Gastrocnemius medialis (tissue), 4 donors: Measurements from ENCODE around the gene SLC12A3. TPM values are rescaled to one million over a fixed set of nuclear protein-coding genes. Genes with fewer than 3 reads are reported as not detected.

Experiments
- ATAC-seq, 2 donors: fragments of 150-250 bp; one replicate each; pipeline ENCODE4 v1.9.1; 2016
- DNase-seq, 2 donors: peaks; one replicate each; pipeline ENCODE4 v3.0.0-alpha.2; 2019
- H3K27ac ChIP-seq, 4 donors: fragments of 200-600 bp; sonication (generic); 1 replicate in 1 of 4; 2 replicates in 3 of 4; pipeline ENCODE4 v1.5.1; 2016 to 2018; ENCODE audit warnings: mild to moderate bottlenecking in 2 of 4, moderate library complexity in 1 of 4
- H3K27me3 ChIP-seq, 3 donors: fragments of 200-600 bp; sonication (generic) in 2 of 3; 1 replicate in 1 of 3; 2 replicates in 2 of 3; pipeline versions ENCODE4 v1.5.1 to v1.6.0; 2016 to 2019; ENCODE audit warnings: mild to moderate bottlenecking in 1 of 3, moderate library complexity in 1 of 3
- H3K36me3 ChIP-seq, 2 donors: fragments of 200-600 bp; sonication (generic) in 1 of 2; one replicate each; pipeline ENCODE4 v1.5.1; 2017 to 2018
- H3K4me1 ChIP-seq, 2 donors: fragments of 200-600 bp; sonication (generic) in 1 of 2; one replicate each; pipeline ENCODE4 v1.5.1; 2016 to 2017; ENCODE audit warnings: mild to moderate bottlenecking in 2 of 2
- H3K4me3 ChIP-seq, 4 donors: fragments of 200-600 bp; sonication (generic) in 3 of 4; 1 replicate in 1 of 4; 2 replicates in 3 of 4; pipeline ENCODE4 v1.5.1; 2016 to 2019; ENCODE audit warnings: mild to moderate bottlenecking in 2 of 4
- H3K9me3 ChIP-seq, 3 donors: fragments of 200-600 bp; sonication (generic) in 2 of 3; 1 replicate in 1 of 3; 2 replicates in 2 of 3; pipeline ENCODE4 v1.5.1; 2016 to 2019
- POLR2A ChIP-seq, 2 donors: fragments of 450-650 bp; IDR thresholded peaks; one replicate each; pipeline ENCODE4 v1.6.1; 2017; ENCODE audit warnings: antibody characterized with exemption in 2 of 2, mild to moderate bottlenecking in 2 of 2, moderate library complexity in 2 of 2
- in situ Hi-C, 4 donors: fragments of 200-750 bp; cut with MboI; loops; one replicate each; pipeline versions ENCODE4 v1.15.0 to v1.8.0; 2017; ENCODE audit warnings: low sequenced_read_pairs in 4 of 4
- intact Hi-C: fragments of 100-400 bp; cut with DNase I; formaldehyde crosslinking; loops from one replicate; pipeline ENCODE4 v1.15.1; 2023; ENCODE audit warnings: low total_unique reads
- total RNA-seq, 4 donors: library from RNA; depleted of rRNA; stranded (reverse); fragments of >200 nt; gene quantifications; one replicate each; pipeline versions ENCODE4 v1.1.0 to v1.2.3, GENCODE V29; 2016
- TF ChIP-seq, protein P1 (sequence below), 5 experiments: fragments of 450-650 bp in 3 of 5; fragments of 200-600 bp in 2 of 5; sonication (generic) in 2 of 5; IDR thresholded peaks in 4 of 5; conservative IDR thresholded peaks in 1 of 5; 1 replicate in 4 of 5; 2 replicates in 1 of 5; pipeline ENCODE4 v1.5.1; 2016 to 2019; ENCODE audit warnings: antibody characterized with exemption in 5 of 5, mild to moderate bottlenecking in 3 of 5, moderate library complexity in 3 of 5

The SLC12A3 gene
- total RNA-seq, 4 donors from 2014 or later, result not detected

DNA sequence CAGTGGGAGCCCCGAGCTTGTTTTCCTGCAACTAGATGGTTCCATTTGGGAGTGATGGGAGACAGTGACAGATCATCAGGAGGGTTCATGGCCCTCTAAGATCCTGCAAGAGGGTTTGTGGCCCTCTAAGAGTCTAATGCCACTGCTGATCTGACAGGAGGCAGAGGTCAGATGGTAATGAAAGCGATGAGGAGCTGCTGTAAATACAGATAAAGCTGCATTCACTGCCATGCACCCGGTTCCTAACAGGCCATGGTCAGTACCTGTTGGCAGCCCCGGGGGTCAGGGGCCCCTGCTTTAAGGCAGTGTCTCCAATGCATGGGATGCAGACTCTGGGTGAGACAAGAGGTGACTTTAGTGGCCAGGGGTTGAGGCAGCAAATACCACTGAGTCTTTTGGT, 30.8 kb downstream of the SLC12A3 start:
- intact Hi-C loops, result no loop called here
- TF ChIP-seq POLR2A (IDR thresholded peaks at IDR 0.05), result no peak
- TF ChIP-seq, protein P1, sequence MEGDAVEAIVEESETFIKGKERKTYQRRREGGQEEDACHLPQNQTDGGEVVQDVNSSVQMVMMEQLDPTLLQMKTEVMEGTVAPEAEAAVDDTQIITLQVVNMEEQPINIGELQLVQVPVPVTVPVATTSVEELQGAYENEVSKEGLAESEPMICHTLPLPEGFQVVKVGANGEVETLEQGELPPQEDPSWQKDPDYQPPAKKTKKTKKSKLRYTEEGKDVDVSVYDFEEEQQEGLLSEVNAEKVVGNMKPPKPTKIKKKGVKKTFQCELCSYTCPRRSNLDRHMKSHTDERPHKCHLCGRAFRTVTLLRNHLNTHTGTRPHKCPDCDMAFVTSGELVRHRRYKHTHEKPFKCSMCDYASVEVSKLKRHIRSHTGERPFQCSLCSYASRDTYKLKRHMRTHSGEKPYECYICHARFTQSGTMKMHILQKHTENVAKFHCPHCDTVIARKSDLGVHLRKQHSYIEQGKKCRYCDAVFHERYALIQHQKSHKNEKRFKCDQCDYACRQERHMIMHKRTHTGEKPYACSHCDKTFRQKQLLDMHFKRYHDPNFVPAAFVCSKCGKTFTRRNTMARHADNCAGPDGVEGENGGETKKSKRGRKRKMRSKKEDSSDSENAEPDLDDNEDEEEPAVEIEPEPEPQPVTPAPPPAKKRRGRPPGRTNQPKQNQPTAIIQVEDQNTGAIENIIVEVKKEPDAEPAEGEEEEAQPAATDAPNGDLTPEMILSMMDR (IDR thresholded peaks at IDR 0.05 in 4 of 5, conservative IDR thresholded peaks at IDR 0.05 in 1 of 5), result no peak
- Histone ChIP-seq H3K9me3 (no peaks in the 10 kb centered on the region), H3K27ac (no peak overlapping the region), H3K4me3 (no peak overlapping the region), H3K27me3 (no peaks in the 10 kb centered on the region), H3K36me3 (no peaks in the 10 kb centered on the region), H3K4me1 (no peaks in the 10 kb centered on the region)
- DNase-seq, result no peak
- in situ Hi-C loops, result no loop called here
- no peak for ATAC-seq

DNA sequence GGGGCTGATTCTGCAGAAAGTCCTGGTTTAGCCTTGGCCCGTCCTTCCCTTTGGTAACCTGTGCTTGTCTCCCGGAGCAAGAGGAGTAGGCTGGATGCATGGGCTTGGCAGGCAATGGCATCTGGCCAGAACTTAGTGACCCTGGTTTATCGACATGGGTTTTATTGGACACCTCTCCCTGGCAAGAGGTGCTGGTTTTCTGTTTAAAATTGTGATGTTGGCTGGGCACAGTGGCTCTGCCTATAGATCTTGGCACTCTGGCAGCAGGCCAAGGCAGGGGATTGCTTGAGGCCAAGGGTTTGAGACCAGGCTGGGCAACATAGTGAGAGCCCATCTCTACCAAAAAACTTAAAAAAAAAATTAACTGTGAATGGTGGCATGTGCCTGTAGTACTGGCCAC, 31.2 kb downstream of the SLC12A3 start:
- intact Hi-C loops, result no loop called here
- H3K36me3 ChIP-seq, result no peaks in the 10 kb centered on the region
- no peak for DNase-seq
- no peak for TF ChIP-seq POLR2A (IDR thresholded peaks at IDR 0.05)
- TF ChIP-seq, protein P1 (IDR thresholded peaks at IDR 0.05 in 4 of 5, conservative IDR thresholded peaks at IDR 0.05 in 1 of 5), result no peak
- no peak for ATAC-seq
- no peak overlapping the region for H3K4me3 ChIP-seq
- H3K9me3 ChIP-seq, result no peaks in the 10 kb centered on the region
- in situ Hi-C loops, result no loop called here
- H3K4me1 ChIP-seq, result no peaks in the 10 kb centered on the region
- H3K27ac ChIP-seq, result no peak overlapping the region
- no peaks in the 10 kb centered on the region for H3K27me3 ChIP-seq

DNA sequence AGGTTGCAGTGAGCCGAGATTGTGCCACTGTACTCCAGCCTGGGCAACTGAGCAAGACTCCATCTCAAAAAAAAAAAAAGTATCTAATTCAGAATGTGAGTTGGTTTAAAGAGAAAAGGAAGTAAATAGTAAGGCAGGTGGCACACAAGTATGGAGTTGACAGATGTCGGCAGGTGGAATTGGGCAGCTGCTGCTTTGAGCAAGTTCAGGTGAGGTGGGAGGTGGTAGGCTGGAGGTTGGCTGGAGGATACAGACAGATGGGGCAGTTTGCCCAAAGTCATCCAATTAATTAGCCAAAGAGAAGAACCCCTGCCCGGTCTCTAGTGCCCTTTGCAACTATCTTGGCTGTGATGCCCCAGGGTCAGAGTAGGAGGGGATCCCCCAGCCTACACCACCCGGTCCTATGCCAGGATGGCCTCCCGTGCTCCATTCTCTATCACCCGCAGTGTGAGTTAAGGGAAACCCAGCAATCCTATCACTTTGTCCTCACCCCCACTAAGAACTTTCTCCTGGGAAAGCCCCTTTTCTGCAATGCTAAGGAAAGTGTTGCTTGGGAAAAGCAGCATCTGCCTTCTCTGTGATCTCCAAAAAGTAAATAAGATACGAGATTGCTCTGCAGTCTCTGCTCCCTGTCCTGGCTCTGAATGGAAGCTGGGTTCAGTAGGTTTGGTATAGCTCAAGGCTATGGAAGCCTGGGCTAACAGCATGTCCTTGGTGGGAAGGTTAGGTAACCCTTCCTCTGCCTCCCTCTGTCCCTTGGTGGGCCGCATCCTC, 32.2 kb downstream of the SLC12A3 start:
- intact Hi-C loops, result no loop called here
- H3K4me1 ChIP-seq, result no peaks in the 10 kb centered on the region
- TF ChIP-seq POLR2A (IDR thresholded peaks at IDR 0.05), result no peak
- TF ChIP-seq, protein P1 (IDR thresholded peaks at IDR 0.05 in 4 of 5, conservative IDR thresholded peaks at IDR 0.05 in 1 of 5), result no peak
- H3K36me3 ChIP-seq, result no peaks in the 10 kb centered on the region
- no peak overlapping the region for H3K27ac ChIP-seq
- no peaks in the 10 kb centered on the region for H3K27me3 ChIP-seq
- no peaks in the 10 kb centered on the region for H3K9me3 ChIP-seq
- H3K4me3 ChIP-seq, result no peak overlapping the region
- DNase-seq, result no peak
- no peak for ATAC-seq
- in situ Hi-C loops, result no loop called here

DNA sequence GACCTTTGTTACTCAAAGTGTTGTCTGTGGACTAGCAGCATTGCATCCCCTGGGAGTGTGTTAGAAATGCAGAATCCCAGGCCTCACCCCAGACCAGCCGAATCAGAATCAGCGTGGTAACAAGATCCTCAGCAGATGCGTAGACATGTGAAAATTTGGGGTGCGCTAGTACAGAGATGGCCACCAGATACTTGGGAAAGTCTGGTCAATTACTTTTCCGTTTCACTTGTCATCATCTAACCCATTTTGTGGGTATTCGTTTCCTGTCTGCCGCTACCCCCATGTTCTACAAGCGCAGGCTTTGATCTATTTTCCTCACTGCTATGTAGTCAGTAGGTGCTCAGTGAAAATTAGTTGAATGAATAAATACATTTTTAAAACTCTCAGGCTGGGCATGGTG, 33.8 kb downstream of the SLC12A3 start:
- TF ChIP-seq POLR2A (IDR thresholded peaks at IDR 0.05), result no peak
- TF ChIP-seq, protein P1 (IDR thresholded peaks at IDR 0.05 in 4 of 5, conservative IDR thresholded peaks at IDR 0.05 in 1 of 5), result no peak
- no peak overlapping the region for H3K4me3 ChIP-seq
- H3K27me3 ChIP-seq, result no peaks in the 10 kb centered on the region
- in situ Hi-C loops, result no loop called here
- DNase-seq (no peak), ATAC-seq (no peak)
- H3K9me3 ChIP-seq, result no peaks in the 10 kb centered on the region
- no peaks in the 10 kb centered on the region for H3K4me1 ChIP-seq
- no peaks in the 10 kb centered on the region for H3K36me3 ChIP-seq
- H3K27ac ChIP-seq, result no peak overlapping the region
- intact Hi-C loops, result no loop called here

DNA sequence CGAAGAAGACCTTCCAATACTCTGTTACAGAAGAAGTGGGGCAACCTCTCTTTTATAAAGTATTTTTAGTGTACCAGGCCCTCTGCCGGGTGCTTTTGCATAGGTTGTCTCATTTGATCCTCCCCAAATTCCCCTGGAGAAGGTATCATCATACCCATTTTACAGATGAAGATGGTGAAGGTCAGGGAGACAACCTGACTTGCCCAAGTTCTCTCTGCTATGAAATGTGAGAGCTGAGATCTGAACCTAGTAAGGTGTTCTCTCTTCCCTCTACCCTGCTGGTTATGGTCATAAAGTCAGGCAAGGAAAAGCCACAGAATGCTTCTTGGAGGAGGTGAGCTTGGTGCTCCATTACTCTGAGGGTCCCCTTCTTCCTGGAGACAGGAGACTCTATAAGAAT, 38.9 kb downstream of the SLC12A3 start:
- no peaks in the 10 kb centered on the region for H3K4me1 ChIP-seq
- H3K27me3 ChIP-seq, result no peaks in the 10 kb centered on the region
- in situ Hi-C loops, result no loop called here
- no peak overlapping the region for H3K27ac ChIP-seq
- DNase-seq (no peak), ATAC-seq (no peak)
- H3K4me3 ChIP-seq, result no peak overlapping the region
- no peaks in the 10 kb centered on the region for H3K36me3 ChIP-seq
- intact Hi-C loops, result no loop called here
- no peak for TF ChIP-seq POLR2A (IDR thresholded peaks at IDR 0.05)
- TF ChIP-seq, protein P1 (IDR thresholded peaks at IDR 0.05 in 4 of 5, conservative IDR thresholded peaks at IDR 0.05 in 1 of 5), result no peak
- no peaks in the 10 kb centered on the region for H3K9me3 ChIP-seq
